ENCODE results near the gene SRSF1.

SRSF1 gene

GRCh38 chr17:57970710-57971109, 36.3 kb downstream of the SRSF1 start:
- no peak for TF ChIP-seq CTCF (IDR thresholded peaks at IDR 0.05; ENCODE audit: insufficient read depth, low read length, poor library complexity, severe bottlenecking)
- H3K36me3 ChIP-seq (ENCODE audit: control insufficient read depth, insufficient read depth, low read length): peaks cover 4% of the 10 kb centered on the region
- H3K27me3 ChIP-seq (replicated peaks; ENCODE audit: control insufficient read depth, insufficient read depth, low read length): no peaks in the 10 kb centered on the region; the same call in none of the 2 replicates
- no peak overlapping the region for H3K4me3 ChIP-seq (replicated peaks; ENCODE audit: low read depth, low read length)
- no peak for DNase-seq (ENCODE audit: extremely low read depth, insufficient read length)

DNA sequence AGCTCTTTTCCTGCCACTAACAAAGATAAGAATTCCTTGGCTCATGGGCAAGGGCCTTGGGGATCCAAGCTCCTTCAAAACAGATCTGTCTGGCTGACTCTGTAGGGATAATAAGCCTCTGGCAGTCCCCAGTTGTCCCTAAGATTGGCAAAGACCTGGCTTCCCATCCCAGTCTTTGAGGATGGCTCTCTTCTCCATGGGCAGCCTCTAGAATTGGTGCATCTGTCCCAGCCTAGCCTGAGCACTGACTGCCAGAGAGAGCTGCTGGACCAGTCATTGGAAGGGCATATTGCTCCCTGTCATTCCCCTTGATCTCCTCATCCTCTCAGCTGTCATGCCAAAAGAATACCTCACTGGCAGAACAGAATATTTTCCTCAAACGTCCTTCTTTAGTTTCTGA, 38.6 kb downstream of the SRSF1 start:
- DNase-seq (ENCODE audit: extremely low read depth, insufficient read length): no peak
- H3K4me3 ChIP-seq (replicated peaks; ENCODE audit: low read depth, low read length): no peak overlapping the region
- no peaks in the 10 kb centered on the region for H3K36me3 ChIP-seq (ENCODE audit: control insufficient read depth, insufficient read depth, low read length)
- TF ChIP-seq CTCF (IDR thresholded peaks at IDR 0.05; ENCODE audit: insufficient read depth, low read length, poor library complexity, severe bottlenecking): no peak
- H3K27me3 ChIP-seq (replicated peaks; ENCODE audit: control insufficient read depth, insufficient read depth, low read length): no peaks in the 10 kb centered on the region; the same call in none of the 2 replicates

DNA sequence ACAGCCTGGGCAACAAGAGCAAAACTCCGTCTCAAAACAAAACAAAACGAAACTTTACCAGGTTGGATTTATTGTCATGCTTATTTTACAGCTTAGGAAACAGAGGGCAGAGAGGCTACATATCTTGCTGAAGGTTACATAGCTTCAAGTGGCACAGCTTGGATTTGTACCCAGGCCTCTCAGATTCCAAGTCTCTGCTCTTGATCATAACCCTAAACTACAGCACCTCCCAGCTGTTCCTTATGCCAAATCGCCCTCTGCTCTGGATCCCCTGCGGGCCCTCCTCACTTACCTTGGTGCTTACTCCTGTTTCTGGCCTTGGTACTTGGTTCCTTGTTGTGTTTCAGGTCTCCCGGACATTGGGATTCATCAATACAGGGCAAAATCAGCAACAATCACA, 40.2 kb downstream of the SRSF1 start:
- Histone ChIP-seq H3K27me3 (replicated peaks; ENCODE audit: control insufficient read depth, insufficient read depth, low read length) (peaks cover 1% of the 10 kb centered on the region), H3K36me3 (ENCODE audit: control insufficient read depth, insufficient read depth, low read length) (no peaks in the 10 kb centered on the region), H3K4me3 (replicated peaks; ENCODE audit: low read depth, low read length) (no peak overlapping the region)
- no peak for DNase-seq (ENCODE audit: extremely low read depth, insufficient read length)
- no peak for TF ChIP-seq CTCF (IDR thresholded peaks at IDR 0.05; ENCODE audit: insufficient read depth, low read length, poor library complexity, severe bottlenecking)

DNA sequence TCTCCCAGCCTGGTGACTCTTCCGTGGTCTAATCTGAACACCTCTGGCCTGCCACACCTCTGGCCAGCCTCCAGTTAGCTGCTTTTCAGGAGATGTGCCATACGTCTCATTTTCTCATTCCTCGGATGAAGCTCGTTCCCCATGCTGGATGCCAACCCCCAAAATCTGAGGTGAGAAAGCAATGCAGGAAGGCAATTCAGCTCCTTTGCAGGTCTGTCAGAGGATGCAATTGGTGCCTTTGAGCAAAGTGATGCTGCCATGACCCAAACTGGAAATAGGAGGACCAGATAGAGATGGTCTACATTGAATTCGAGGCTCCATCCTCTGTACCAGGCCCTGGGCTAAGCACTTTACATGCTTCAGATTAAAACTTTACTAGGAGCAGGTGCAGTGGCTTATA, 40.8 kb downstream of the SRSF1 start:
- Histone ChIP-seq H3K27me3 (replicated peaks; ENCODE audit: control insufficient read depth, insufficient read depth, low read length) (peaks cover 1% of the 10 kb centered on the region), H3K36me3 (ENCODE audit: control insufficient read depth, insufficient read depth, low read length) (no peaks in the 10 kb centered on the region), H3K4me3 (replicated peaks; ENCODE audit: low read depth, low read length) (no peak overlapping the region)
- DNase-seq (ENCODE audit: extremely low read depth, insufficient read length): no peak
- TF ChIP-seq CTCF (IDR thresholded peaks at IDR 0.05; ENCODE audit: insufficient read depth, low read length, poor library complexity, severe bottlenecking): no peak

- TF ChIP-seq CTCF (IDR thresholded peaks at IDR 0.05; ENCODE audit: insufficient read depth, low read length, poor library complexity, severe bottlenecking): no peak
- no peaks in the 10 kb centered on the region for H3K36me3 ChIP-seq (ENCODE audit: control insufficient read depth, insufficient read depth, low read length)
- DNase-seq (ENCODE audit: extremely low read depth, insufficient read length): no peak
Observed at GRCh38 chr17:57965521-57966160, 41.4 kb downstream of the SRSF1 start.

GRCh38 chr17:57963149-57963511, 43.9 kb downstream of the SRSF1 start:
- H3K36me3 ChIP-seq (ENCODE audit: control insufficient read depth, insufficient read depth, low read length): no peaks in the 10 kb centered on the region
- DNase-seq (ENCODE audit: extremely low read depth, insufficient read length): no peak
- no peak for TF ChIP-seq CTCF (IDR thresholded peaks at IDR 0.05; ENCODE audit: insufficient read depth, low read length, poor library complexity, severe bottlenecking)
- no peak overlapping the region for H3K4me3 ChIP-seq (replicated peaks; ENCODE audit: low read depth, low read length)
- peaks cover 3% of the 10 kb centered on the region for H3K27me3 ChIP-seq (replicated peaks; ENCODE audit: control insufficient read depth, insufficient read depth, low read length)

More at GRCh38 chr17:57965521-57966160, 41.4 kb downstream of the SRSF1 start:
- H3K27me3 ChIP-seq (replicated peaks; ENCODE audit: control insufficient read depth, insufficient read depth, low read length): peaks cover 1% of the 10 kb centered on the region
- no peak overlapping the region for H3K4me3 ChIP-seq (replicated peaks; ENCODE audit: low read depth, low read length)
